IPS-15b (cell line): ENCODE data around the gene CARNS1.

Experiments used
- H3K27me3 ChIP-seq: one replicate; pipeline ENCODE4 v1.6.1; 2013; ENCODE audit warnings: low read length; ENCODE audit not compliant: control insufficient read depth, insufficient read depth
- H3K36me3 ChIP-seq: one replicate; pipeline ENCODE4 v1.6.1; 2013; ENCODE audit warnings: low read length; ENCODE audit not compliant: control insufficient read depth, insufficient read depth
- H3K4me1 ChIP-seq: one replicate; pipeline ENCODE4 v1.6.1; 2013; ENCODE audit warnings: mild to moderate bottlenecking, low read length; ENCODE audit not compliant: control insufficient read depth, insufficient read depth
- H3K4me3 ChIP-seq: one replicate; pipeline ENCODE4 v1.5.1; 2013; ENCODE audit warnings: low read depth, low read length
- H3K9ac ChIP-seq: one replicate; pipeline ENCODE4 v1.6.1; 2013; ENCODE audit warnings: low read depth, mild to moderate bottlenecking, low read length
- H3K9me3 ChIP-seq: one replicate; pipeline ENCODE4 v1.6.1; 2013; ENCODE audit warnings: mild to moderate bottlenecking, low read length; ENCODE audit not compliant: control insufficient read depth, insufficient read depth

The CARNS1 gene

DNA sequence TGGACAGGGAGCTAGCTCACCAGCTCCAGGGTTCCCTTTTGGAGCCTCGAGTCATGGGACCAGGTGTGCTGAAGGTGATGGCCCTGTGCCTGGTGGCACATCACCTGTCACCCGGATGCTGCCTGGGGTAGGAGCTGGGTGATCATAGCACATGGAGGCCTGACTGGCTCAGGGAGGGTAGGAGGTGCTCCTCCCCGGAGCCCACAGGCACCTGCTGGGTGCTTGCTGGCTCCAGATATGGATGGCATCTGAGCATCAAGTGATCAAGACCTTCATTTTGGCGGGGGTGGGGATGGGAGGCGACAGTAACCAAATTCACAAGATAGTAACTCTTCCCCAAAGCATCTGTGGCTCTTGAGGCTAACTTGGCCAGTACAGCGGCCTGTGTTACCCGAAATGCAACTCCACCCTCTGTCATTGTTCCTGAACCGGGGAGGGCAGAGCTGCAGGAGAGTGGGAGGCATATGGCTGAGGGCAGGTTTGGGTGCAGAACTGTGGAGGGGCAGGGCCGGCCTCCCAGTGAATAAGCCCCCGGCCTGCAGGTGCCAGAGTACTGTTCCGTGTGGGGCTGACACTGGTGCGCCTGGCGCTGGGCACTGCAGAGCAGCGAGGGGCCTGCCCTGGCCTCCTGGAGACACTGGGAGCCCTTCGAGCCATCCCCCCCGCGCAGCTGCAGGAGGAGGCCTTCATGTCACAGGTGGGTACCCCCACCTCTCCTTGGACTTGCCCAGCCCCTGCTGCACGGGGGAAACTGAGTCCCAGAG is 6.9 kb upstream of the CARNS1 start:
- Histone ChIP-seq H3K36me3 (no peaks in the 10 kb centered on the region), H3K4me3 (no peak overlapping the region), H3K9me3 (no peaks in the 10 kb centered on the region), H3K9ac (no peak overlapping the region), H3K27me3 (peaks cover 3% of the 10 kb centered on the region), H3K4me1 (no peaks in the 10 kb centered on the region)

DNA sequence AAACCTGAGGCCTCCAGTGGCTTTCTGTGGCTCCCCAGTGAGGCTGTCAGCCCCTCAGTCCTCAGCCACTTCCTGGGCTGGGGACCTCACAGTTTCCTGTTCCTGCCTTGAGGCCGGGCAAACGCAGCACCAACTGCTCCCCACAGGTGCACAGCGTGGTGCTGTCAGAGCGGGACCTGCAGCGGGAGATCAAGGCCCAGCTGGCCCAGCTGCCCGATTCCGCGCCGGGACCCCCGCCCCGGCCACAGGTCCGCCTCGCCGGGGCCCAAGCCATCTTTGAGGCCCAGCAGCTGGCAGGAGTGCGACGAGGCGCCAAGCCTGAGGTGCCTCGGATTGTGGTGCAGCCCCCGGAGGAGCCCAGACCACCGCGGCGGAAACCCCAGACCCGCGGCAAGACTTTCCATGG is 6.2 kb upstream of the CARNS1 start:
- no peaks in the 10 kb centered on the region for H3K4me1 ChIP-seq
- H3K9me3 ChIP-seq = no peaks in the 10 kb centered on the region
- H3K36me3 ChIP-seq = no peaks in the 10 kb centered on the region
- H3K9ac ChIP-seq = no peak overlapping the region
- peaks cover 3% of the 10 kb centered on the region for H3K27me3 ChIP-seq
- no peak overlapping the region for H3K4me3 ChIP-seq

DNA sequence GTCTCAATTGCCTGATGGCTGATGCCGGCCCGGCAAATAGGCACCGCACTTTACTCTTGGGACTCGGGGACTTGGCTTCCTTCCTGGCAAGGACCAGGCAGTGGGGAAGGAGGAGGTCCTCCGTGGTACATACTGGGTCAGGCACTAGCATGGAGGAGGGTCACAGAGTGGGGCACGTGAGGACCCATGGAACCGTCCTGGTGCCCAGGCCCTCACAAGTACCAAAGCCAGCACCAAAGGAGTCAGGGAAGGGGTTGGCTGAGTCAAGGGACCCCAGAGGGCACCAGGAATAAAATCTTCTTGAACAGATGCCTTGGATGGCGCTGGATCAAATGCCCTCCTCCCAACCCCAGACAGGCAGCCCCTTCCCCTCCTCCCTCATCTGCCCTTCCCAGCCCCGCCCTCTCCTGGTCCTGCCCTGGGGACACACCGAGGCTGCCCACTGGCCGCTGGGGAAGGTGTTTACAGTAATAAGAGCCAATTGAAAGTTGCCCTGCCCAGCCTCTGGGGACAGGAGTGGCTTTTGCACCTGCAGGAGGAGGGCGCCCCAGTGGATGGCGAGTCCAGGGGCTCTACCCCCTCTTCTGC is 5.6 kb upstream of the CARNS1 start:
- no peak overlapping the region for H3K4me3 ChIP-seq
- H3K9me3 ChIP-seq = no peaks in the 10 kb centered on the region
- H3K9ac ChIP-seq = no peak overlapping the region
- no peaks in the 10 kb centered on the region for H3K4me1 ChIP-seq
- no peaks in the 10 kb centered on the region for H3K36me3 ChIP-seq
- peaks cover 3% of the 10 kb centered on the region for H3K27me3 ChIP-seq

DNA sequence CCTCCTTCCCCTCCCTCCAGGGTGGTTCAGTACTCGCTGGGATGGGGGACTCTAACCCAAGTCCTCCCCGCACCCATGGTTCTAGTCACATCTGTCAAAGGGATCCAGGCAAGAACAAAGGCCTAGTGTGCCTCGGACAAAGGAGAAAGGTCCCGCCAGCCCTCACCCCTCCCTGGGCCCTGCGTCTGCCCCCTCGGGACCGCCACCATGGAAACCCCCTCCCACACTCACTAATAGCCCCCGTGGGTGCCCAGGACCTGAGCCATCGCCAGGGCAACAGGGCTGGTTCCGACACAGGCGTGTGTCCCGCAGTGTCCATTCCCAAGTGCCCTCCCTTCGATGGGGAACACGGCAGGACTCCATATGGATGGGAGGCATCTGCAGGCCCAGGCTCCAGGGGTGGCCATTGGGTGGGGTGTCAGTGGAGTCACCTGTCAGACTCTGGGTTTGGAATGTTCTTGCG is 5.1 kb upstream of the CARNS1 start:
- Histone ChIP-seq H3K9ac (no peak overlapping the region), H3K9me3 (no peaks in the 10 kb centered on the region), H3K4me3 (no peak overlapping the region)

DNA sequence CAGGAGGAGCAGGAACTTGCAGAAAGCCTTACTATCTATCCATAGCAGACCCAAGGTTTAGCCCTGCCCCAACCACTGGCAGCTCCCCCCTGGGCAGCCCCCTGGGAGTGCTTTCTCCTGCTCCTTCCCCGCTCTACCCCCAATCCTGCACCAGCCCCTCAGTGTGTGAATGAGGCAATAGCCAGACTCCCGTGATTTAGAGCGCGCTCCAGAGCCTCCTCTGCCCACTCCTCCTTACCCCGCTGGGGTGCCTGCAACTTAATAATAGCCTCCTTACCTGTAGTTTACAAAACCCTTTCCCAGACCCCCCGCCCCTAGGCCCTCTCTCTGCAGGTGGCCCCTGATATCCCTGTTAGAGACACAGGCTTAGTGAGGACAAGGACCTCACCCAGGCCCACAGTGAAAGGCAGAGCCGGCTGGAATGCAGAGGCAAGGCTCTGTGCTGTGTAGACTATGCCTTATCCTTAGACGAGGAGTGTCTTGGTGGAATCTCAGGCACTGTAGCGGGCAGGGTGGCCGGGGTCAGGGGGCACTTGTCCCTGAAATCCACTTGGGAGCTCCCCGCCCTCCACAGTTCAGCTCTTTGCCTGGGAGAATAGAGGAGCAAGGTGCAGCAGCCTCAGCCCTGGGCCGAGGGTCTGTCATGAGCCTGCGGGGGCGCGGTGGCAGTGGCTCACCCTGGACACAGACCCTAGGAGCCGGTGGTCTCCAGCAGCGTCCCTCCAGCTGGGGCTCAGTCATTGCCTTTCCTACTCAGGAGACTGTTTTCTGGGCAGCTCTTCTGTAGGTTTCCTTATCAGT is 4.3 kb upstream of the CARNS1 start:
- Histone ChIP-seq H3K4me1 (peaks cover 2% of the 10 kb centered on the region), H3K4me3 (no peak overlapping the region), H3K9ac (no peak overlapping the region), H3K36me3 (no peaks in the 10 kb centered on the region), H3K9me3 (no peaks in the 10 kb centered on the region), H3K27me3 (peaks cover 3% of the 10 kb centered on the region)

More for the DNA sequence above, 5.1 kb upstream of the CARNS1 start:
- Histone ChIP-seq H3K4me1 (no peaks in the 10 kb centered on the region), H3K27me3 (peaks cover 3% of the 10 kb centered on the region), H3K36me3 (no peaks in the 10 kb centered on the region)

DNA sequence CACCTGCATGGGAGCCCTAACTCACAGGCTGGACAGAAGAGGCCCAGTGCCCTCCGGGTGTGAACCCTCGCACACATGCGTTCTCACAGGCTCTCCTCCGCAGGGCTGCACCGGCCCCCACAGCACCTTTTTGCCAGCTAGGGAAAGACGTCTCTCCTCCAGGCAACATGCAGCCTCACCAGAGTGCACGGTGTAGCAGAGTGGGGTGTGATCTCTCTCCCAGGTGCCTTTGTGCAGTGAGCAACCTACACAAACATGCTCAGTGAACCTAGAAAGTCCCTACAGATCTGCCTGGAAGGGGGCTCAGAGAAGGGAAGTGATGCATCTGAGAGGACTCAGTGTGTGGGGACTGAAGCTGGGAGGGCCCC is 3.7 kb upstream of the CARNS1 start:
- no peak overlapping the region for H3K9ac ChIP-seq
- H3K4me3 ChIP-seq = no peak overlapping the region
- peaks cover 3% of the 10 kb centered on the region for H3K27me3 ChIP-seq
- peaks cover 4% of the 10 kb centered on the region for H3K4me1 ChIP-seq
- H3K36me3 ChIP-seq = no peaks in the 10 kb centered on the region
- H3K9me3 ChIP-seq = no peaks in the 10 kb centered on the region

DNA sequence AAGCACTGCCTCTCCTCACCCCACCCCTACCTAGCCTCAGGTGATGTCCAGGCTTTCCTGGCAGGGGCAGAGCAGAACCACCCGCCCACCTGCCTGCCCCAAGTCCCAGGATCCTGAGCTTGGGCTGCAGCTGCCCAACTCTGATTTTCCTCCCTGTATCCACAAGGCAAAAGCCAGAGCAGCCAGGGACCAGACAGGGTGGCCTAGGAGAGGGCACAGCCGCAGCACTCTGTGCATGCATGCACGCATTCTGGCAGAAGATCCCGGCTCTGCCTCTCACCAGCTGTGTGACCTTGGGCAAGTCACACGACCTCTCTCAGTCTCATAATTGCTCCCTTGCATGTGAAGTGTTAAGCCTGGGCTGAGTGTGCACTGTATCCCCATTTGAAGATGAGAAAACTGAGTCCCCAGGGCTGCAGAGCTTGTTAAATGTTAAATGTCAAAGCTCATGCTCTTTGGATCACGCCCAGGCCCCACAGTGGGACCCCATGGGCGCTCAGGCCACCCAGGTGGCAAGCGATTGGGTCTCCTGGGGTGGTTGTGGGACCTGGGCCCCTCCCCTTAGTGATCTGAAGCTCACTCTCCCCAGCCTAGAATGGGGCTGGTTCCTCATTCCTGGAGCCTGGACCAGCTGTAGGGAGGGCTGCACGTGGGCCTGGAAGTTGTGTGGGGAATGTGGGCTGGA is 2.8 kb upstream of the CARNS1 start:
- no peaks in the 10 kb centered on the region for H3K9me3 ChIP-seq
- no peak overlapping the region for H3K4me3 ChIP-seq
- H3K4me1 ChIP-seq = peaks cover 4% of the 10 kb centered on the region
- H3K27me3 ChIP-seq = peaks cover 3% of the 10 kb centered on the region
- no peaks in the 10 kb centered on the region for H3K36me3 ChIP-seq
- no peak overlapping the region for H3K9ac ChIP-seq

DNA sequence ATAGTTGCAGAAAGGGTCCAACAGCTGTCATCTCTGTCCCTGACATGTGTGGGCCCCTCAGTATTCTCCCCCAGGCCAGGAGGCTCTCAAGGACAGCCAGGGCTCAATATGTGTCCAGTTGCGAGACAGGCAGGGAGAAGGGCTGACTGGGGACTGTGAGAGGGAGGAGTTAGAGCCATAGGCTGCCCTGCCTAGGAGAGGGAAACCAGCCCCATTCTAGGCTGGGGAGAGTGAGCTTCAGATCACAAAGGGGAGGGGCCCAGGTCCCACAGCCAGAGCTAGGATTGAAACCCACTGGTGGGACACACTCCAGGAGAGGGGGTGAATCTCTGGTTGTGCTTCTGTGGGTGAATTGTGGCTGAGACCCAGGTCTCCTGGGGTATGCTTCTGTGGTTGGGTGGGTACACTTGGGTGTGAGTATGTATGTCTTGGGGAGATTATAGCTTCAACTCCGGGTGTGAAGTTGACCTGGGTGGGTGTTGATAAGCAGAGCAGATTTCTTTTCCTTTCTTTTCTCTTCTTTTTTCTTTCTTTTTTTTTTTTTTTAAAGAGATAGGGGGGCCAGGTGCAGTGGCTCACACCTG is 2.1 kb upstream of the CARNS1 start:
- Histone ChIP-seq H3K4me3 (no peak overlapping the region), H3K9me3 (no peaks in the 10 kb centered on the region), H3K4me1 (peaks cover 4% of the 10 kb centered on the region), H3K9ac (no peak overlapping the region), H3K27me3 (peaks cover 3% of the 10 kb centered on the region), H3K36me3 (no peaks in the 10 kb centered on the region)

DNA sequence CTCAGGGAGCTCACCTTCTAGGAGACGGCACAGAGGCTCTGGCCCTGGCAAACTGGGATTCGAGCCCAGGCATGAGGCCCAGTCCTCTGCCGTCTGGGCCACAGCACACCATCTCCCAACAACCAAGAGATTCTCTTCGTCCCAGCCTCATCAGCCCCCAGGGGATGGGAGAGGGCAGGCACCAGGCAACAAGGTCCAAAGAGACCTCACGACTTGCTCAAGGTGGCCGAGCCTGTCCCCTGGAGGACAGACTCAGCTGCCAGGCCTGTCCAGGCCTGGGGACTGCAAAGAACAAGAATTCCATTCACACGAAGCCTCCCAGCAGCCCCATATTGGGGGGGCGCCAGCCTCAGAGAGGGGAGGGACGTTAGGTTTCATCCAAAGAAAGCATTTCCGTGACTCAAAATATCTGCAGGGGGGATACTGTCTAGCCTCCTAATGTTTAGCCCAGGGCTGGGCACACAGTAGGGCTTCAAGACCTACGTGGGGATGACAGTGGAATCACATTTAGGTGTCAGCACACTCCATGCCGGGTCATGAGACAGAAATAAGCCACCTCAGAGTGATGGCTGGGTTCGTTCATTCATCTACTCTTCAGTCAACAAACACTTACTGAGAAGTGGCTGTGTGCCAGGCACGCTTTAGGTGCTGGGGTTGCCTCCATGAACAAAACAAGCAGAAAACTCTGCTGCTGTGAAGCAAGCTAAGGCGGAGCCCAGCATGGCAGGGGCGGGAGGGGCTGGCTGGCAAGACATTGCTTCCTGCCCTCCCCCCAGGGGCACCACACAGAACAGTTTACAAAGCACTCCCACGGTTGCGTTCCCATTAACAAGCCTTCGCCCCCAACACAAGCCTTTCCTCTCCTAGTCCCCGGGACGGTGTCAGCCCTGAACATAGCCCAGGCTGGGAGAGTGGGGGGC is 1.2 kb downstream of the CARNS1 start:
- no peaks in the 10 kb centered on the region for H3K36me3 ChIP-seq
- peaks cover 7% of the 10 kb centered on the region for H3K27me3 ChIP-seq
- peaks cover 4% of the 10 kb centered on the region for H3K4me1 ChIP-seq
- no peaks in the 10 kb centered on the region for H3K9me3 ChIP-seq
- no peak overlapping the region for H3K4me3 ChIP-seq
- no peak overlapping the region for H3K9ac ChIP-seq

DNA sequence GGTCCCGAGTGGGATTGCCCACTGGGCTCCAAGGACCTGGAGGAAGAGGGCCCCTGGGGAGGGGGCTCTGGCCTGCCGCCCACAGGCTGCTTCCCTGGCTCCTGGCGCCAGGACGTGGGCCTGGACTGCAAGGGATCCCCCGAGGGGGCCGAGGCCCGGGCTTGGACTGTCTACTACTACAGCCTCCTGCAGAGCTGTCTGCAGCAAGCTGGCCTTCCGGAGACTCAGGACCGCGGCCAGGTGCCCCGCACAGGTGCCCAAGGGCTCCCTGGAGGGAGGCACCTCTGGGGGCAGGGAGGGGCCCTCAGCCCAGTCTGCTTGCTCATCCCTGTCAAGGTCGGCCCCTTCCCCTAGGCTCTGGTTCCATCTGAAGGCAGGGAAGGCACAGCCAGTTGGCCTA is 1.9 kb downstream of the CARNS1 start:
- Histone ChIP-seq H3K27me3 (peaks cover 7% of the 10 kb centered on the region), H3K36me3 (no peaks in the 10 kb centered on the region), H3K9ac (no peak overlapping the region), H3K4me3 (no peak overlapping the region), H3K4me1 (peaks cover 4% of the 10 kb centered on the region), H3K9me3 (no peaks in the 10 kb centered on the region)
